GM04504 (cell line): ENCODE data around the gene OSBPL8.
A peak's percentile ranks its signal among the peaks of the same experiment; 100 is the strongest.

ENCODE experiments used
- DNase-seq: peaks from one replicate; pipeline ENCODE4 v3.0.0-alpha.2; 2012; ENCODE audit warnings: low read depth

Gene OSBPL8, protein sequence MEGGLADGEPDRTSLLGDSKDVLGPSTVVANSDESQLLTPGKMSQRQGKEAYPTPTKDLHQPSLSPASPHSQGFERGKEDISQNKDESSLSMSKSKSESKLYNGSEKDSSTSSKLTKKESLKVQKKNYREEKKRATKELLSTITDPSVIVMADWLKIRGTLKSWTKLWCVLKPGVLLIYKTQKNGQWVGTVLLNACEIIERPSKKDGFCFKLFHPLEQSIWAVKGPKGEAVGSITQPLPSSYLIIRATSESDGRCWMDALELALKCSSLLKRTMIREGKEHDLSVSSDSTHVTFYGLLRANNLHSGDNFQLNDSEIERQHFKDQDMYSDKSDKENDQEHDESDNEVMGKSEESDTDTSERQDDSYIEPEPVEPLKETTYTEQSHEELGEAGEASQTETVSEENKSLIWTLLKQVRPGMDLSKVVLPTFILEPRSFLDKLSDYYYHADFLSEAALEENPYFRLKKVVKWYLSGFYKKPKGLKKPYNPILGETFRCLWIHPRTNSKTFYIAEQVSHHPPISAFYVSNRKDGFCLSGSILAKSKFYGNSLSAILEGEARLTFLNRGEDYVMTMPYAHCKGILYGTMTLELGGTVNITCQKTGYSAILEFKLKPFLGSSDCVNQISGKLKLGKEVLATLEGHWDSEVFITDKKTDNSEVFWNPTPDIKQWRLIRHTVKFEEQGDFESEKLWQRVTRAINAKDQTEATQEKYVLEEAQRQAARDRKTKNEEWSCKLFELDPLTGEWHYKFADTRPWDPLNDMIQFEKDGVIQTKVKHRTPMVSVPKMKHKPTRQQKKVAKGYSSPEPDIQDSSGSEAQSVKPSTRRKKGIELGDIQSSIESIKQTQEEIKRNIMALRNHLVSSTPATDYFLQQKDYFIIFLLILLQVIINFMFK

DNA sequence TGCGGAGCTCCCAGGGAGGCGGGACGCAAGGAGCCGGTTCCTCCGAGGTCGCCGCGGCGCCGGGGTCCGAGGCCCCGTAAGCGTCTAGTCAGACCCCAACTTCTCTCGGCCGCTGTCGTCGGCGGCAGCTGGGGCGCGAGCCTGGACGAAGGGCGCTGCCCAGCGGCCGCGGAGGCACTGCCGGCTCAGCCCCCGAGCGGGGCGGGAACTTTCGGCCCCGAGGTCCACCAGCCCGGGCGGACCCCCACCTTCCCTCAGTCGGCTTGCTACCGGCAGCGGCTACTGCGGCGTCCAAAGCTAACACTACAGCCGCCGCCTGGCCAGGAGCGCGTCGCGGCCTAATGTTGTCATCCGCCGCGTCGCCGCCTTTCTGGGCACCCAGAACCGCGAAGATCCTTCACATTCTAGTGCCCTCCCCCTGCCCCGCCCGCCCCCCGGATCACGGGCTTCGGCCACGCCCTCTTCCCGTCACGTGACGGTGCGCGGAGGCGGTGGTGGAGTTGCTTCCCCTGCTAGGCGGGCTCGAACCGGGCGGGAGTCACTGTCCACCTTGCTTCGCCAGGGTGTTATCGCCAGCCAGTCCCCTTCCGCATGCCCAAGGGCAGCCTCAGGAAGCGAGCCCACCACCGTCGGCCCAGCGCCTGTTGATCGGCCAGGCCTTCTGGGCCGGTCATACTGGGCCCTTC lies at the start of gene OSBPL8:
Gene OSBPL8 (minus strand): TSS at position 372 of the 686 bp plus-strand sequence. CDS start 72,220 bp downstream, outside the sequence.
- peak; percentile 84 for DNase-seq

DNA sequence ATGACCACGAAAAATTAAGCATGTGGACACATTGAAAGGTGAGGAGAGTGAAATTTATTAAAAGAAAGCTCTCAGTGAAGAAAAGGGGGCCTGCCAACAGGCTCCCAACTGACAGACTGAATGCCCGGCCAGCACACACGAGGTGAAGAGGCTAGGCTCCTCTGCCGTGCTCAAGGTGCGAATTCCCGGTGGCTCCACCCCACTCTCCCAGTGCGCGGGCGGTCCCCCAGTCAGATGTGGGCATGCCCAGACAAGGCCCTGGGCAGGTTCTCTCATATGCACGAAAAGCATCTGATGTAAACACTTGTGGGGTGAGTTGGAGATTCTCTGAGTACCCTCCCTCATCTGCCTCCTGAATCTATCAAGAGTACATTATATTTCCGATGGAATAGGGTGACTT lies 48.5 kb upstream of the OSBPL8 start:
- no peak for DNase-seq

DNA sequence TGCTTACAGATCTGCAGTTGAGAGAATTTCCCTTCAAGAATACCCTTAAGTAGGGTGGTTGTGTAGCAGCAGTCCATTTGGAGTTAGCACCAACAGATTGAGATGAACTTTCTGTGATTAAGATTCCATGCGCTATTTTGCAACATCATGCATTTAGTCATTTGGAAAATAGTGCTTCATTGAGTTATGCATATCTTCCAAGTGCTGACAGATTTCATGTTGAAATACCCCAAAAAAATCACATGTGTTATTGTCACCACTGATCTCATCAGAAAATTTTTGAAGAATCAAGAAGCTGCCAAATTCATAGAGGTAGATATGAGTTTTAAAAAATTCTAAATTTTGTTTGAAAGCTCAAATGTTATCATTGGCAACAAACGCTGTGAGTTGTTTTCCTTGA lies 35.5 kb upstream of the OSBPL8 start:
- no peak for DNase-seq

DNA sequence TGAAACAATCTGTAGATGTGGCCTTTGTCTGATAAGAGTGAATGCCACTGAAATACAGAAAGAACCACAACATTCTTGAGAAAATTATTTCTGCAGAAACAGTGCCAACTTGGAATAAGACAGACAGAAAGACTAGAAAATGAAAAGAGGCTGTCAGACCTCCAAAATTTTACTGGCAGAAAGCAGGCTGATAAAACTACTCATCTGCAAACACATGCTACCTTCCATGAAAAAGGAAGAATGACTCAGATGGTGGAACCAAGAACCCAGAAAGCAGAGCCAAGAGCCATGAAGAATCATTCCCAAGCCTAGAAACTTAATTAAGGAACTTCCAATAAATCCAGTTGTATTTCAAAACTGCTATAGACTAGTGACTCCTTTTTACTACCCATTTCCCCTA lies 31.9 kb upstream of the OSBPL8 start:
- DNase-seq, result peak; percentile 71

DNA sequence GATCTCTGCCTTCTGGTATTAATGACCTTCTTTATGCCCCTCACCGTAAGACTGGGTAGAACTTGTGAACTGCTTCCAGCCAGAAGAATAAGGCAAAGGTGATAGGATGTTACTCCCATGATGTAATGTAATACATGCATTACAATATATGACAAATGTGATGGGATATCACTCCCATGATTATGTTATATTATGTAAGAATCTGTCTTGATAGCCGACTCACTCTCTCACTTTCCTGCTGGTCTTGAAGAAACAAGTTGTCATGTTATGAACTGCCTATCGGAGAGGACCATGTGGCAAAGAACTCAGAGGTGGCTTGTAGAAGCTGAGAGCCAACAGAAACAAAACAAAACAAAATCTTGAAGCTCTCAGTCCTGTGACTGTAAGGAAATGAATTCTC lies 30.6 kb upstream of the OSBPL8 start:
- DNase-seq, result no peak

DNA sequence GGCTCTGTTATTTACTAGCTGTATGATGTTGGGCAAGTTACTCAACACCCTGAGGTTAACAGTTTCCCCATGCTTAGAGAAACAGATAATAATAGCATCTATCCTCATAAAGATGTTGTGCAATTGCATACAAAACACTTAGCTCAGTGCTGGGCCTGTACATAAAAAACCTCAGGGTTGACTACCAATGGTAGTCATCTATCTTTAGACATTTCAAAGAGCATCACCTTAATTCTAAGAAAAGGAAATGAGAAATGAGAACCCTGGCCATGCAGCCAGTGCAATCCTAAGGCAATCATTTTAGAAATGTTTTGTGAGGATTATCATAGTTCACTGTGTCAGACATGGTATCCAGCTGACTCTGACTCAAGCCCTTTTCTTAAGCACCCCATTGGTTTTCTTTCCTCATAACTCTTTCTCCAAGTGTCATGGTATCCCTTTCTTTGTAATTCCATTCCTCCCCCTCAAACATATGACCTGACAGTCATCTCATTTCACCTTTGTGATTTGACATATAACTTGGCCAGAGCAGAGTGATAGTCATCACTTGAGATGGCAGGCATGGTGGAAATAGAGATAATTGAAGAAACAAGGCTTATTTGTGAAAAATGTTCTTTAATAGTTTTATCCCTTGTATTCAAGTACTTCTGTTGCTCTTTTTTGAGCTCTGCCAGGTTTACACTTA lies 29.5 kb upstream of the OSBPL8 start:
- peak; percentile 84 for DNase-seq

DNA sequence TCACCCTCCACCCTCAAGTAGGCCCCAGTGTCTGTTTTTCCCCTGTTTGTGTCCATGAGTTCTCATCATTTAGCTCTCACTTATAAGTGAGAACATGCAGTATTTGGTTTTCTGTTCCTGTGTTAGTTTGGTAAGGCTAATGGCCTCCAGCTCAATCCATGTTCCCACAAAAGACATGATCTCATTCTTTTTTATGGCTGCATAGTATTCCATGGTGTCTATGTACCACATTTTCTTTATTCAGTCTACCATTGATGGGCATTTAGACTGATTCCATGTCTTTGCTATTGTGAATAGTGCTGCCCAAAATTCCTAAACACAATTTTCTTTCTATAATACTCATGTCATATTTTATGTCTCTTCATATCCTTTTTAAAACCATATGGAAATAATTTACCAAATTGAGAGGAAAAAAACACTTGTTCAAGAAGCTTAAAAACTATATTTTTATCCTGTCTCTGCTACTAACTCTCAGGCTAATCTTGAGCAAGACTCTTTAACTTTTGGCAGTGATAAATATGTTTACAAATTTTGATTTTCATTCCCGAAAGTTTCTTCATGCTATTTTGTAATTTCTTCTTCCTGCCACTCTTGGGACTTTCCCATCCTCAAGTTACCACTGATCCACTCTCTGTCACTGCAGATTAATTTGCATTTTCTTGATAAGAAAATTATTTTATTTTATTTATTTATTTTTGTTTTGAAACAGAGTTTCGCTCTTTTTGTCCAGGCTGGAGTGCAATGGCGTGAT lies 28.0 kb upstream of the OSBPL8 start:
- peak; percentile 42 for DNase-seq

DNA sequence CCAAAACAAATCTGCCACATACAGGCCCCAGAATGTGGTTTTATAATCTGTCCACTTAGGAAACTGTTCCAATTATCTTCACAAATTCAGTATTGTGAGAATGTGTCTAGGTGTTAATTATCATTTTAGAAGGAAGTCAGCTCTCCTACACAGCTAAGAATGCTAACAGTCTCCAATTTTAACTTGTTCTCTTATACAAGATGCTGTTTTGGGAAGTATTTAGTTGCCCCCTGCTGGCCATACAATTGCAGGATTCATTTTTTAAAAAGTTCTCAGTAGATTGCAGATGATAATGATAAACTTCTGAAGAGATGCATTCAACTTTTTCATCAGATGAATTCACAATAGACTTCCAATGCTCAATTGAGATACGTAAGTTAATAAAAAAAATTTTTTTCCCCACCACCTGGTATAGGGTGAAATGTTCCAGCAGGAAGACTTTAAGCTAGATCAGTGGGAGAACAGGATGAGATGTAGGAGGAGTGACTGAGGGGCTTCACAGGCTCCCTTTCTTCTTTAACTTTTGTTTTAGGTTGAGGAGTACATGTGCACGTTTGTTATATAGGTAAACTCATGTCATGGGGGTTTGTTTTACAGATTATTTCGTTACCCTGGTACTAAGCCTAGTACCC lies 27.3 kb upstream of the OSBPL8 start:
- DNase-seq, result no peak

DNA sequence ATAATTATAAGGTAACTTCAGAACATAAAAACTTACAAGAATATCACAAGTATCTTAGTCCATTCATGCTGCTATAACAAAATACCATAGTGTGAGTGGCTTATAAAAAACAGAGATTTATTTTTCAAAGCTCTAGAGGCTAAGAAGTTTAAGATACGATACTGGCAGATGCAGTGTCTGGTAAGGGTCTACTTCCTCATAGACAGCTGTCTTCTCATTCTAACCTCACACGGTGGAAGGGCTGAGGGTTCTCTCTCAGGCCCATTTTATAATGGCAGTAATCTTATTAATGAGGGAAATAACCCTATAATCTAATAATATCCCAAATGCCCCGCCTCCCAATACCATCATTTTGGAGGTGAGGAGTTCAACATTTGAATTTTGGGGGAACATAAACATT lies 23.7 kb upstream of the OSBPL8 start:
- no peak for DNase-seq

DNA sequence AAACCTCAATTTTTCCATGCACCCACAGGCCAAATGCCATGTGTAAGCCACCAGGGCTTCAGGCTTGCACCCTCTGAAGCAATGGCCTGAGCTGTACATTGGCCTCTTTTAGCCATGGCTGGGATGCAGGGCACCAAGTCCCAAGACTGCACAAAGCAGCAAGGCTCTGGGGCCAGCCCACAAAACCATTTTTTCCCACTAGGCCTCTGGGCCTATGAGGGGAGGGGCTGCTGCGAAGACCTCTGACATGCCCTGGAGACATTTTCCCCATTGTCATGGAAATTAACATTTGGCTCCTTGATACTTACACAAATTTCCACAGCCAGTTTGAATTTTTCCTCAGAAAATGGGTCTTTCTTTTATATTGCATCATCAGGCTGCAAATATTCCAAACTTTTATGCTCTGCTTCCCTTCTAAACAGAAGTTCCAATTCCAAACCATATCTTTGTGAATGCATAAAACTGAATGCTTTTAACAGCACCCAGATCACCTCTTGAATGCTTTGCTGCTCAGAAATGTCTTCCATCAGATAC lies 14.3 kb upstream of the OSBPL8 start:
- no peak for DNase-seq

DNA sequence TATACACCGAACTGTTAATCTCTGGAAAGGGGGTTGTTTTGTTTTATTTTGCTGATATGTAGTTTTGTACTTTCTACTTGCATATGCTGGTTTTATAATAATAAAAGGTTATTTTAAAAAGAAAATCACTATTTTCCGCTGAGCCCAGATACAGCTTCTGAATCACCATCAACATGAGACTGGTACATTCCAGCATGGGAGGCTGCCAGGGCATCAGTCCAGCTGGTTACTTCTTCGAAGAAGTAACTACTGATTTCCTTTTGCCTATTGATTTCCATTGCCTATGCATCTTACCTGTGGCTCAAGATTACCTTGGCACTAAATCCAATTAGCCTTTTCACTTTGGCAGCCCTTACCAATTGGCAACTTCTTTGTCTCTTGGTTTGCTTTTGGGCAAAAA lies 11.7 kb upstream of the OSBPL8 start:
- DNase-seq, result no peak

DNA sequence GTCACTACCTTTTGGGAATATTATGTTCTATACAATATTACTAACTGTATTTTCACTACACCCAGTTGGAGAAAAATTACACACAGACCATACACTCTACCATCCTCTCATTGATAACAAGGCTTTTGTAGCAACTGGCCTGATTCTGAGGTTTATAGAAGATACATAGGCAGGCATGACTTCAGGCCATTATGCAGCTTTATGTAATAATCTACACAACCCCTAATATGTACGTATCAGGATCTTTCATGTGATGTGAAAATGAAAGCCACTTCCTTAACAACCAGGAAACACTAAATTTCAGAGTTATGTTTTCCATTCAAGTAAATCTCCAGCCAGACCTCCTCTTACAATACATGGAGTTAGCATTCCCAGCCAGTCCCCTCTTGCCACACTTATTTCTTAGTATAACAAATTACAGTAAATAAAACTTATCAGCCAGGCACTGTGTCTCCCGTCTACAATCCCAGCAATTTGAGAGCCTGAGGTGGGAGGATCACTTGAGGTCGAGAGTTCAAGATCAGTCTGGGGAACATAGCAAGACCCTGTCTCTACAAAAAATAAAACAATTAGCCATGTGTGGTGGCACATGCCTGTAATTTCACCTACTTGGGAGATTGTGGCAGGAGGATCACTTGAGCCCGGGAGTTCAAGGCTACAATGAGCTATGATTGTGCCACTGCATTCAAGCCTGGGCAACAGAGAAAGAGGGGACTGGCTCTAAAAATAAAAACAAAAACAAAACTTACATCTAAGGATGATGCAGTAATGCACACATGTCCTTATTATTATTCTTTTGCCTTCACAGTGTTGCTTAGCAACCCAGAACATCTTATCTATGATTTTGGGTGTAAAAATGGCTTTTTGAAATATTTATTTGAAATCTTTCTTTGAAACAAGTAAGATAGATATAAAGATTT lies 10.4 kb upstream of the OSBPL8 start:
- DNase-seq, result no peak

DNA sequence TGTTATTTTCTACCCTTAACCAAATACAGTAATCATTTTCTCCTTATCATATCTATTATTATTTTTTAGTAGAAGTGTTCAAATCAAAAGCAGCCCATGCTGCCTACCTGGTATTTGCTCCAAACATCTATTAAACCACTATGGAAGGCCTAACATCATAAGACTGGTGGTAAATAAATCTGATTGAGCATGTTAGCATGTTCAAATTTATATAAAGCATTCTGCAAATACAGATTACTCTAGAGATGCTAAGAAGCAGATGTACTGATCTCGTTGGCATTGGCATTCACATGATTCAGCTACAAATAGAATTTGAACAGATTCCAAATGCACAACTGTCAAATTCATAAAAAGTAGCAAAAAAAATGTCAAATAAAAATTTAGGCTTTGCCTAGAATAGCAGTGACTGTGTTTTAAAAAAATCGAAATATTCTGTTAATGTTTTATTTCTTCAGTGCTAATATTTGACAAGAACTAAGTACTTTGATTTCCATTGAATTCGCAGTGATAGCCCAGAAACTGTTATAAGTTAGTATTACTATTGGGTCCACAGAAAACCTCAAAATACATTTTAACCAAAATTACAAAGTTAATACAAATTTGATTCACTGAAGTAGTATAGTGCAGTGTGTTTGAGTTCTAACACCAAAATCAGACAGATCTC lies 9.4 kb upstream of the OSBPL8 start:
- no peak for DNase-seq

DNA sequence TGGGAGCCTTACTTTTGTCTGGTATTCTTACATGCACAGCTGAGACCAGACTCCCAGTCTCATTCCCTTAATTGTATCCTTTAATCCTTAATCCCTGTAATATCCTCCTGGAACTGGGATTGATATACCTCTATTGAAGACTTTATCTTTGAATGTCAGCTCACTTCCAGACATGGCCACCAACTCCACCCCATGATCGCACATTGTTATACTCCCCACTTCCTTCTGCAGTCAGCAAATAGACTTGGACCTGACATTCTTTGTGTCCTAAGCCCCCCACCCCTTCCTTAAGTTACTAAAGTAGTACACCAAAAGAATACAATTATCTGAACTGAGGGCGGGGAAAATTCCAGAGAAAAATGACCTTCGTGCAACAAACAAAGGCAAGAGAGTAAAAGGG lies 8.6 kb upstream of the OSBPL8 start:
- no peak for DNase-seq

DNA sequence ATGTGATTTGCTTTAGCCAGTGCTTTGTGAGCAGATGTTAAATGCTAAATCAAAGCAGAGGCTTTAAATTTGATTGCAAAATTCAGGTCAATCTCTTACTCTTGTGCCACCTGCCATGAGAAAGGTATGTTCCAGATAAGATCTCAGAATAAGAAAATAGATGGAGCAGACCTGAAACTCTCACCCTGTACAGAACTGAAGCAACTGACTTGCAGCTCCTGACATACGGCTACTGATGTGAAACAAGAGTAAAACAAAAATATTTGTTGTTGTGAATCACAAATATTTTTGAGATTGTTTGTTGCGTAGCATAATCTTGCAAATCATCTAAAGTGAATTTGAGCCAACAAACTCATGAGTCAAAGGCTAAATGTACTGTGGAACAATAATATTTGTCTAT lies 3.5 kb upstream of the OSBPL8 start:
- DNase-seq, result no peak

DNA sequence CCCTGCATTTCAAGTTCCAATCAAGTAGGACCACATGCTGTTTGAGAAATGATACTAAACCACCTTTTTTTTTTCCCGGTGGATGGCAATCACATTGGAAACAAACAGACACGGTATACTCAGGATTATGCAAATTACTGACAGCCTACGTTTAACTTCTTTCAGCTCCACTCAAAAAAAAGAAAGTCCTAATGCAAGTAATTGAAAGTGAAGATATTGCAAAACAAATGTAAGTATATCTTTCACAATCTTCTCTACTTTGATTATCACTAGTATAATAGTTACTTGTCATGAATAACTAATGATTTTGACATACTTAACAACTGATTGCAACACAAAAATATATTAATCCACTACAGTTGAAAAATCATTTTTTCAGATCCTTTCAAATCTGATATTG lies 2.6 kb upstream of the OSBPL8 start:
- DNase-seq, result no peak

DNA sequence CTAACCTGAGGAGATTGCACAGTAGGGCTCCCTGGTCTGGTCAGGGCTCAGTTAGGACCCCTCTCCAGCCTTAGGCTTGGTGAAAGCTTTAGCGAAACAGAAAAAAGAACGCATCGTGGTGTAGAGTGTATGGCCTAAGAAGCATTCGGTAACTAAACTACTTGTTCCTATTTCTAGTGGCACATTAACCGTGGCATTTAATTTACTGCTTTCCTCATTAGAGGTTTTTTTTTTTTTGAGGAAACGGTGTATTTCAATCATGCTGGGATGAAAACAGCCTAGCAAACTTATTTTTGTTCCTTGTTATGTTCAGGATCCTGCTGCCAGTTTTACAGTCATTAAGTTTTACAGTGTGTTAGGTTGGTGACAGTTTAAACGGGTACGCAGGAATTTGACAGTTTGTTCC lies 518 bp upstream of the OSBPL8 start:
- no peak for DNase-seq

DNA sequence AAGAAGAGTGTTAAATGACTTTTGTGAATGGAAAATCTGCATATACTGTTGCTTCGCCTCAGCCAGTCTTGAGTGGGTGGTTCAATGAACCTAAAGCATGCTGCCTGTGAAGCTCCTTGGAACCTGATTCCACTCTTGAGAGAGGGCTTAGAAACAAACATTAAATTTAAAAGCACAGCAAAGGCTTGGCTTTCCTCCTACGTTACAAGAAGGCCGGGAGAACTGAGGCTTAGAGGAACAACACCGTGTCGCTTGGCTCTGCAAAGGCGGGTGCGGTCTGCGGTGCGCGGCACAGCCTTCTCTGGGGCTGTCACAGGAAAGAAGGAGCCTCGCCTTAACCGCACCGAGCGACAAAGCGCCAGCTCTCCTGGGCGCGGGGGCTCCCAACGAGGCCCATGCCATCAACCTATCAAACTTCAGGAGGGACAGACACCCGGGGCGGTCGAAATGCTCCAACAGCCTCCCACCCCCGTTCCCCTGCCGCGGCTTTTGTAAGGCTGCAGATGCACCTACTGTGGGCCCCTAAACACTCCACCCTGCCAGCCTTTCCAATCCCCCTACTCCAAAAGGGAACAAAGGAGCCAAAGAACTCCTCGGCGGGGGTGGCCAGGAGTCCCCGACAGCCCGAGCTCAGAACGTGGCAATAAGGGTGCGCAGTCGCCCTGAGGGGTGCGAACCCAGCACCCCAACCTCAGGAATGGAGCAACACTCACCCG lies 729 bp downstream of the OSBPL8 start:
- DNase-seq, result no peak
